Measurements from ENCODE around the gene PRC1. TPM values are rescaled to one million over a fixed set of nuclear protein-coding genes. Genes with fewer than 3 reads are reported as not detected.

The PRC1 gene
- total and polyA plus RNA-seq, 2 experiments from 2014 or later, result 20.1 to 209 TPM

DNA sequence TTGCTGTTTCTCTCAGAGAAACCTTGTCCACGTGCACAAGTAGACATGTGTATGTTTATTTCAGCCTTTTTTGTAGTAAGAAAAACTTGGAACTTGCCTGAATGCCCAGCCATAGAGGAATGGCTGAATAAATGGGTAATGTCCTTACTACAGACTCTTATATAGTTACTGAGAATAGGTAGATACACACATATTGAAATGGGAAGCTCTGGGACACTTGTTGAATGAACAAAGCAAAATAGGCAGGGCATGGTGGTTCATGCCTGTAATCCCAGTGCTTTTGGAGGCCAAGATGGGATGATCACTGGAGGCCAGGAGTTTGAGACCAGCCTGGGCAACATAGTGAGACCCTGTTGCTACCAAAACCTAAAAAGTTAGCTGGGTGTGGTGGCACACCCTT lies 57.5 kb downstream of the PRC1 start:
- Histone ChIP-seq H3K27me3 (no peaks in the 10 kb centered on the region), H3K36me3 (peaks cover 29% of the 10 kb centered on the region), H3K4me3 (no peak overlapping the region), H3K27ac (no peak overlapping the region), H3K9me3 (ENCODE audit: low read depth) (no peaks in the 10 kb centered on the region), H3K4me1 (ENCODE audit: low read depth) (peaks cover 6% of the 10 kb centered on the region)
- TF ChIP-seq, protein P1, sequence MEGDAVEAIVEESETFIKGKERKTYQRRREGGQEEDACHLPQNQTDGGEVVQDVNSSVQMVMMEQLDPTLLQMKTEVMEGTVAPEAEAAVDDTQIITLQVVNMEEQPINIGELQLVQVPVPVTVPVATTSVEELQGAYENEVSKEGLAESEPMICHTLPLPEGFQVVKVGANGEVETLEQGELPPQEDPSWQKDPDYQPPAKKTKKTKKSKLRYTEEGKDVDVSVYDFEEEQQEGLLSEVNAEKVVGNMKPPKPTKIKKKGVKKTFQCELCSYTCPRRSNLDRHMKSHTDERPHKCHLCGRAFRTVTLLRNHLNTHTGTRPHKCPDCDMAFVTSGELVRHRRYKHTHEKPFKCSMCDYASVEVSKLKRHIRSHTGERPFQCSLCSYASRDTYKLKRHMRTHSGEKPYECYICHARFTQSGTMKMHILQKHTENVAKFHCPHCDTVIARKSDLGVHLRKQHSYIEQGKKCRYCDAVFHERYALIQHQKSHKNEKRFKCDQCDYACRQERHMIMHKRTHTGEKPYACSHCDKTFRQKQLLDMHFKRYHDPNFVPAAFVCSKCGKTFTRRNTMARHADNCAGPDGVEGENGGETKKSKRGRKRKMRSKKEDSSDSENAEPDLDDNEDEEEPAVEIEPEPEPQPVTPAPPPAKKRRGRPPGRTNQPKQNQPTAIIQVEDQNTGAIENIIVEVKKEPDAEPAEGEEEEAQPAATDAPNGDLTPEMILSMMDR (IDR thresholded peaks at IDR 0.05; ENCODE audit: low read depth, low read length), result no peak
- DNase-seq (ENCODE audit: low read depth in 1 of 2, low spot score in 1 of 2), result no peak

DNA sequence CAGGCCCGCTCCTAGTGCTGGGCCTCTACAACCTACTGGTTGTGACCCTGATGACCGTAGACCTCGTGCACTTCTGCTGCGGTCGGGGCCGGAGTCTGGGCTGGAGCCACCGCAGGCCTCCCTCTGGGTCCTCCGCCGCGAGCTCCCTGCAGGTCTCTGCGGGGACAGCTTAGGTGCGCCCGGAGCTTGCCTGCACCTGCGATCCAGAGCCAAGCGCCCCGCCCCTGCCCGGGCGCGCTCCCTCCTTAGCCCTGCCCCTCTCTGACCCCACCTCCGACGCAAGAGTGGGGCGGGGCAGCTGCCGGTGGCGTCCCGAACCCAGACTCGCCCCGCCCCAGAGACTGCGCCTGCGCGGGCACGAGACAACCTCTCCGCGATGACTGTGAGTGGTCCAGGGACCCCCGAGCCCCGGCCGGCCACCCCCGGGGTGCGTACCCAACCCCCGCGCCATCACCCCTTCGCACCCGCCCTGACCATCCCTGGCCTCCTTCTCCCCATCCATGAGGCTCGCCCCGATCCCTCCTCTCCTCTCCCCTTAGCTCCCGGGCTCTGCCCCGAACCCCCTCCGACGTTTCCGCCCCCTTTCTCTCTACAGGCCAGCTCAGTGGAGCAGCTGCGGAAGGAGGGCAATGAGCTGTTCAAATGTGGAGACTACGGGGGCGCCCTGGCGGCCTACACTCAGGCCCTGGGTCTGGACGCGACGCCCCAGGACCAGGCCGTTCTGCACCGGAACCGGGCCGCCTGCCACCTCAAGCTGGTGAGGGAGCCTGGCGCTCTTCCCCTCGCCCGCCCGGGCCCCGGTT lies 59.2 kb downstream of the PRC1 start, which contains the start of gene UNC45A:
UNC45A (plus strand) TSS at position 337 of the 803 bp plus-strand sequence; CDS start at position 377, 40 bp downstream.
- peak within 1 kb of the TSS; percentile 58 for H3K4me3 ChIP-seq
- no peaks in the 10 kb centered on the region for H3K9me3 ChIP-seq (ENCODE audit: low read depth)
- H3K27me3 ChIP-seq, result no peaks in the 10 kb centered on the region
- peaks cover 17% of the 10 kb centered on the region for H3K36me3 ChIP-seq
- H3K4me1 ChIP-seq (ENCODE audit: low read depth), result peaks cover 6% of the 10 kb centered on the region
- peak within 1 kb of the TSS; percentile 29 for H3K27ac ChIP-seq
- peak; percentile 86 to 92 for DNase-seq (ENCODE audit: low read depth in 1 of 2, low spot score in 1 of 2)
- TF ChIP-seq, protein P1 (IDR thresholded peaks at IDR 0.05; ENCODE audit: low read depth, low read length), result no peak

- TF ChIP-seq, protein P1 (IDR thresholded peaks at IDR 0.05; ENCODE audit: low read depth, low read length), result peak; percentile 96
- peak overlapping the region; percentile 58 for H3K4me3 ChIP-seq
- peaks cover 6% of the 10 kb centered on the region for H3K4me1 ChIP-seq (ENCODE audit: low read depth)
- H3K27ac ChIP-seq, result peak overlapping the region; percentile 29
- H3K27me3 ChIP-seq, result no peaks in the 10 kb centered on the region
- DNase-seq (ENCODE audit: low read depth in 1 of 2, low spot score in 1 of 2), result peak; percentile 84 to 87
- H3K9me3 ChIP-seq (ENCODE audit: low read depth), result no peaks in the 10 kb centered on the region
- H3K36me3 ChIP-seq, result peaks cover 9% of the 10 kb centered on the region
These were observed 59.9 kb downstream of the PRC1 start for GRCh38 chr15:90934256-90934948.

- Histone ChIP-seq H3K9me3 (ENCODE audit: low read depth) (no peaks in the 10 kb centered on the region), H3K27me3 (no peaks in the 10 kb centered on the region), H3K36me3 (peaks cover 2% of the 10 kb centered on the region), H3K4me3 (no peak overlapping the region), H3K4me1 (ENCODE audit: low read depth) (peaks cover 6% of the 10 kb centered on the region), H3K27ac (no peak overlapping the region)
- DNase-seq (ENCODE audit: low read depth in 1 of 2, low spot score in 1 of 2), result no peak
- TF ChIP-seq, protein P1 (IDR thresholded peaks at IDR 0.05; ENCODE audit: low read depth, low read length), result no peak
These were observed 61.0 kb downstream of the PRC1 start for GRCh38 chr15:90933301-90933700.

- DNase-seq (ENCODE audit: low read depth in 1 of 2, low spot score in 1 of 2), result no peak
- no peaks in the 10 kb centered on the region for H3K9me3 ChIP-seq (ENCODE audit: low read depth)
- H3K27me3 ChIP-seq, result no peaks in the 10 kb centered on the region
- peaks cover 6% of the 10 kb centered on the region for H3K4me1 ChIP-seq (ENCODE audit: low read depth)
- H3K27ac ChIP-seq, result no peak overlapping the region
- TF ChIP-seq, protein P1 (IDR thresholded peaks at IDR 0.05; ENCODE audit: low read depth, low read length), result no peak
- peak overlapping the region; percentile 66 for H3K4me3 ChIP-seq
- no peaks in the 10 kb centered on the region for H3K36me3 ChIP-seq
These were observed 61.7 kb downstream of the PRC1 start for GRCh38 chr15:90932660-90932991.

Data from cardiac muscle cell (in vitro differentiated cells and primary cell).